Astrocyte of the cerebellum (primary cell): ENCODE results near the gene HEMK1.
A peak's percentile ranks its signal among the peaks of the same experiment; 100 is the strongest.

ENCODE experiments used
- DNase-seq: peaks from one replicate; pipeline ENCODE4 v3.0.0-alpha.2; 2011; ENCODE audit warnings: low read depth
- H3K4me3 ChIP-seq: 2 replicates; pipeline ENCODE4 v1.5.1; 2011; ENCODE audit warnings: mild to moderate bottlenecking, low read depth, low read length, moderate library complexity
- in situ Hi-C: cut with HindIII; loops from 2 replicates; pipeline ENCODE4 v1.10.0; 2017; ENCODE audit warnings: low sequenced_read_pairs
- TF ChIP-seq, protein P1 (sequence below): IDR thresholded peaks from 2 replicates; pipeline ENCODE4 v1.5.1; 2012; ENCODE audit warnings: low read length, low read depth, moderate library complexity, mild to moderate bottlenecking; ENCODE audit errors: missing control alignments

HEMK1 gene

DNA sequence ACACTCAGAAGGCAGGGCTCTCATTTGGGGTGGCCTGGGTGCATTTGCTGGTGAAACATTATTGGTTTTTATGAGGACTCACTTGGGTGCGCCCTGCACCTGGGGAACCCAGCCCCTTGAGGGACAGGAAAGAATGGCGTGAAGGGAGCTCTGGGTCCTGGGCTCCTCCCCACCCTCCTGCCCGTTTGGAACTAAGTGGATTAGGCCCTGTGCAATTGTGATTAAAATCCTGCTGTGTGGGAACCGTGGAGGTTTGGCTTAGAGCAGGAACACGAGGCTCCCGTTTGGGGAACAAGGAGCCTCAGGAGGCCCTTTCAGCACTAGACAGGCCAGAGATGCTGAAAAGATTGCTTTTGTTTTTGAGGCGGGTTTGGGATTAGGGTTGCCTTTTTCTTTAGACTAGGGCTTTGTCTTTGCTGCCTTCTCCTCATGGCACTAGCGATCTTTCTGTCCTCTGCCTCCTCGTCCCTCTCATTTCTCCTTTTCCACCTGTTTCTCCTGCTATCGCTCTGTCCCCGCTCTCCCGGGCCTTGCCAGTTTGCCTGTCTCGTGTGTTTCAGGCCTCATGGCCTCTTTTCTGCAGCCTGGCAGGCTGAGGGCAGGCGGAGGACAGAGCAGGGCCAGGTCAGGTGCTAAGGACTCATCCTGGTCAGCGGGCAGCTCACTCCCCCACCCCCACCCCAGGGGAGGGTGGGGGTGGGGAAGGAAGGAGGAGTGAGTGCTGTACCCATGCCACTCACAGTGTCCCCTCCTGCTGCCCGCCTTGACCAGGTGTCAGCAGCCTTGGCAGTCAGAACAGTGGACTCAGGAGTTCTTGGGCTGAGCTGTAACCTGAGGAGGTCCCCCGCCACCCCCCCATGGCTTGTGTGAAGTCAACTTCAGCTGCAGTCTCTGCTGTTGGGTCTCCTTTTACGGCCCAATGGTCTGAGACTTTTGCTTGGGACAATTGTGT lies 56.2 kb downstream of the HEMK1 start:
- H3K4me3 ChIP-seq: no peak overlapping the region
- in situ Hi-C loops: no loop called here
- TF ChIP-seq, protein P1, sequence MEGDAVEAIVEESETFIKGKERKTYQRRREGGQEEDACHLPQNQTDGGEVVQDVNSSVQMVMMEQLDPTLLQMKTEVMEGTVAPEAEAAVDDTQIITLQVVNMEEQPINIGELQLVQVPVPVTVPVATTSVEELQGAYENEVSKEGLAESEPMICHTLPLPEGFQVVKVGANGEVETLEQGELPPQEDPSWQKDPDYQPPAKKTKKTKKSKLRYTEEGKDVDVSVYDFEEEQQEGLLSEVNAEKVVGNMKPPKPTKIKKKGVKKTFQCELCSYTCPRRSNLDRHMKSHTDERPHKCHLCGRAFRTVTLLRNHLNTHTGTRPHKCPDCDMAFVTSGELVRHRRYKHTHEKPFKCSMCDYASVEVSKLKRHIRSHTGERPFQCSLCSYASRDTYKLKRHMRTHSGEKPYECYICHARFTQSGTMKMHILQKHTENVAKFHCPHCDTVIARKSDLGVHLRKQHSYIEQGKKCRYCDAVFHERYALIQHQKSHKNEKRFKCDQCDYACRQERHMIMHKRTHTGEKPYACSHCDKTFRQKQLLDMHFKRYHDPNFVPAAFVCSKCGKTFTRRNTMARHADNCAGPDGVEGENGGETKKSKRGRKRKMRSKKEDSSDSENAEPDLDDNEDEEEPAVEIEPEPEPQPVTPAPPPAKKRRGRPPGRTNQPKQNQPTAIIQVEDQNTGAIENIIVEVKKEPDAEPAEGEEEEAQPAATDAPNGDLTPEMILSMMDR: no peak
- DNase-seq: no peak

DNA sequence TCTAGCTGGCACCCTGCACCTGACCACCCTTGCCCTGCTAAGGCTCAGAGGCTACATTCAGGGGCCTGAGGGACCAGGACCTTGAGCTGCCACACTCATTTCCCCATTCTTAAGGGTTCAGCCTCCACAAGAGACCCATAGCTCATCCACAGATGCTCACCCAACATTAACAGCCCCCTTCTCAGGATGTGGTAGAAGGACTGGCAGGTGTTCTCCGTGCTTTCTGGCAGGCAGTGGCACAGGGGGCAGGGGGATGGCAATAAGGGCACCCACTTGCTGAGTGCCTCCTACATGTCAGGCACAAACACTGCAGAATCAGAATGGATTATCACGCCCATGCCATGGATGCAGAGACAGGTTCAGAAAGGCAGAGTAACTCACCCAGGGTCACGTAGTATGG lies 57.1 kb downstream of the HEMK1 start:
- H3K4me3 ChIP-seq: no peak overlapping the region
- in situ Hi-C loops: no loop called here
- TF ChIP-seq, protein P1: no peak
- DNase-seq: no peak

DNA sequence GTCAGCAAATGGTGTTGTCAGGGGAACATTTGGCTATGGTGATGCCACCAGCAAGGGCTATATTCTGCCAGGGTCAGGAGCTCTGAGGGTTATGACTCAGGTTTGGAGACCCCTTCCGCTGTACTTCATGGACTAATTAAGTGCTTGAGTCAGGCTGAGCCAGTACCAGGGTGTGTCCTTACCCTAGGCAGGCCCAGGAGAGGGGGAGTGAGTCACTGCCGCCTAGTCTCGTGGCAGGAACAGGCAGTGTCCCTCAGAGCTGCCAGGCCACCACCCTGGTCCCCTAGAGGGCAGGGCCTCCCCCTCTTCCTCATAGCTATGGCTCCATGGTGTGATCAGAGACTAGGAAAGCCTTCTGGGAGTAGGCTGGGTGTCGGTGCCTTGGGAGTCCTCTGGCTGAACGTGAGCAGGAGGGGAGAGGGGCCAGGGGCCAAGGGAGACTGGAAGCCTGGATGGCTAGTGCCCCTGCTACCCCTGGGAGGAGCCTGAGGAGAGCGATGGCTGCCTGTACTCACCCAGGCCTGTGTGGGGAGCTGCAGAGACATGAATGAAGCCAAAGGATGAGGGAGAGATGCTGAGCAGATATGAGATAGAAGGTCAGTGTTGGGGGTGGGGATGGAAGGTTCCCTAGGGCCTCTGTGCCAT lies 58.2 kb downstream of the HEMK1 start:
- no peak overlapping the region for H3K4me3 ChIP-seq
- TF ChIP-seq, protein P1: peak; percentile 58
- in situ Hi-C loops: no loop called here
- no peak for DNase-seq

DNA sequence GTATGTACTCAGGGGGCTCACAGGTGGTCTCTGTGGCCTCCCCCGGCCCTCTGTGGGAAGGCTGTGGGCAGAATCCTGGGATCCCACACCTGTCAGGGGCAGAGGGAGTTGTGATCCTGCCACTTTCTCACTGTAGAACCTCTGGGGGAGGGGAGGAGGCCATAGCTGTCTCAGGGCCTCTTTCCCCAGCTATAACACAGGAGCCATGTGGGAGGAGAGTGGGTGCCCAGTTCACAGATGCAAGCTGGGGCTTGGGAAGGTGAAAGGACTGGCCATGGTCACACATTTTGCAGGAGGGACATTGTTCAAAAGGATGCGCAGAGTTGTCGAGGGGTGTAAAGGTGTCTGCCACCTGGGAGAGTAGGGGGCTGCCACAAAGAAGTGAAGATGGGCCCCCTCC lies 59.3 kb downstream of the HEMK1 start:
- DNase-seq: no peak
- in situ Hi-C loops: no loop called here
- TF ChIP-seq, protein P1: no peak
- H3K4me3 ChIP-seq: no peak overlapping the region

DNA sequence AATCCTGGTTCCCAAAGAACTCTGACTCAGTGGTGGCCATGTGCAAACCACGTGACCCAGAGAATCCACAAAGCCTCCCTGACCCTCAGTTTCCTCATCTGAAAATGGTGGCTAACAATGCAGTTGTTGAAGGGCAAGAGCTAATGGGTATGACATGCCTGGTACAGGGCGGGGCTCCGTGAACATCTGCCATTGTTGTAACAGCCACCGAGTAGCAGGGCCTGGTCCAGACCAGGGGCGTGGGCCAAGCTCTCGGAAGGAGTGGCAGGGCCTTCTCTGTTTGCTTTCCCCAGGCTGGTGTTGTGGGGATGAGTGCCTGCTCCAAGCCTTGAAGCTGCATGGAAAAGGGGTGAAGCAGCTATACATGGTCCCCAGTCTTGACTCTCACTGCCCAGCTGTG lies 61.1 kb downstream of the HEMK1 start:
- in situ Hi-C loops: no loop called here
- TF ChIP-seq, protein P1: no peak
- no peak overlapping the region for H3K4me3 ChIP-seq
- DNase-seq: no peak

DNA sequence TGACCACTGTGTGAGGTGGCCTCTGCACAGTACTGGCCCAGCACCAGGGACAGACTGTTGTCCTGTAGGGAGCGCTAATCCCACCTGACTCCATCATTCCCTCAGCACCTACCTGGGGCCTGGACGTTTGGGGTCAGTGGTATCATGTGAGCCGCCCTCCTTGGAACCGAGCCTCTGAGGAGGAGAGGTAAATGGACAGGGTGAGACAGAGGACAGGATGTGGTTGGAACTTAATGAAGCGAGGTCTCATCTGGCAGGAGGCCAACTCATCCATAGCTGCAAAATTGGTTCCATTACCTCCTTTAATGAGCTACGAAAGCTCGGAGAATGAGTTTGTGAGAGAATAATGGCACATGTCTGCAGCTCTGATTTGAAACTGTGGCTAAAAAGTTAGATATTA lies 61.6 kb downstream of the HEMK1 start:
- in situ Hi-C loops: no loop called here
- TF ChIP-seq, protein P1: peak; percentile 6
- no peak overlapping the region for H3K4me3 ChIP-seq
- peak; percentile 71 for DNase-seq
